Vagina (tissue), 2 donors: ENCODE results near the gene AMH.

Source experiments
- POLR2A ChIP-seq, 2 donors: fragments of 450-650 bp; IDR thresholded peaks; one replicate each; pipeline ENCODE4 v1.6.1; 2017; ENCODE audit warnings: antibody characterized with exemption in 2 of 2, mild to moderate bottlenecking in 2 of 2, moderate library complexity in 2 of 2
- TF ChIP-seq, protein P1 (sequence below), 3 experiments: fragments of 450-650 bp in 2 of 3; fragments of 200-600 bp in 1 of 3; sonication (generic) in 1 of 3; IDR thresholded peaks; one replicate each; pipeline ENCODE4 v1.5.1; 2017 to 2019; ENCODE audit warnings: antibody characterized with exemption in 3 of 3, mild to moderate bottlenecking in 2 of 3, moderate library complexity in 2 of 3

DNA sequence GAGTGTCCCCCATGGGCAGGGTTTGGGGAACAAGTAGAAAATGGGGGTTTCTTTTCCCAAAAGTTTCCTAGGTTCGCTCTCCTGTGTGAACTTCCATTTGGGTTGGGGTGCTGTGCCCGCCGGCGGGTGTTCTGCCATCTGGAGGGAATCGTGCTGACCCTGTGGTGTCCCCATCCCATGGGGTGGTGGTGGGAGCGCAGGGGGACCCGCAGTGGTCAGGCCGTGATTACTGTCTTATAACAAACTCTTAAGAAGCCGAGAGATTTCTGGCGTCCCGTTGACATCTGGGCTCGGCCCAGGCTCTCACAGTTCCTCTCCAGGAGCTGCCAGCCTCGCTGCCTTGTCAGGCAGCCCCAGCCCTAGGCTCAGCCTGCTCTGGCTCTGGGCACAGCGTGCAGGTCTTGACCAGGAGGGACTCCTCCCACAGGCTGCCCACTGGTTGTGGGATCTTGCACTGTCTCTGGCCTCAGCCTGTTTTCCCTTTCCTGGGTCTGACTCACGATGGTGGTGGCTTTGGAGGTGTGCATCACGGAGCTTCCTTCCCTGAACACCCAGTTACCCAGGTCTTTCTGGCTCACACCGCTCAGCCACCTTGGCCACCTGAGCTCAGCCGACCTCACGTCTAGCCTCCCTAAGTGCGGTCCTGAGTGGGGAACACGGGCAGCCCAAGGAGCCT, 47.5 kb upstream of the AMH start:
- TF ChIP-seq POLR2A (IDR thresholded peaks at IDR 0.05), result no peak
- TF ChIP-seq, protein P1, sequence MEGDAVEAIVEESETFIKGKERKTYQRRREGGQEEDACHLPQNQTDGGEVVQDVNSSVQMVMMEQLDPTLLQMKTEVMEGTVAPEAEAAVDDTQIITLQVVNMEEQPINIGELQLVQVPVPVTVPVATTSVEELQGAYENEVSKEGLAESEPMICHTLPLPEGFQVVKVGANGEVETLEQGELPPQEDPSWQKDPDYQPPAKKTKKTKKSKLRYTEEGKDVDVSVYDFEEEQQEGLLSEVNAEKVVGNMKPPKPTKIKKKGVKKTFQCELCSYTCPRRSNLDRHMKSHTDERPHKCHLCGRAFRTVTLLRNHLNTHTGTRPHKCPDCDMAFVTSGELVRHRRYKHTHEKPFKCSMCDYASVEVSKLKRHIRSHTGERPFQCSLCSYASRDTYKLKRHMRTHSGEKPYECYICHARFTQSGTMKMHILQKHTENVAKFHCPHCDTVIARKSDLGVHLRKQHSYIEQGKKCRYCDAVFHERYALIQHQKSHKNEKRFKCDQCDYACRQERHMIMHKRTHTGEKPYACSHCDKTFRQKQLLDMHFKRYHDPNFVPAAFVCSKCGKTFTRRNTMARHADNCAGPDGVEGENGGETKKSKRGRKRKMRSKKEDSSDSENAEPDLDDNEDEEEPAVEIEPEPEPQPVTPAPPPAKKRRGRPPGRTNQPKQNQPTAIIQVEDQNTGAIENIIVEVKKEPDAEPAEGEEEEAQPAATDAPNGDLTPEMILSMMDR (IDR thresholded peaks at IDR 0.05), result no peak
